HG03342 (cell line): ENCODE data around the gene MAP3K15.

Experiments
- ATAC-seq: cut with Tn5 transposase; IDR thresholded peaks from one replicate; pipeline ENCODE4 v1.9.1; 2021; ENCODE audit warnings: mild to moderate bottlenecking, moderate library complexity; ENCODE audit not compliant: unreplicated experiment

The MAP3K15 gene, protein sequence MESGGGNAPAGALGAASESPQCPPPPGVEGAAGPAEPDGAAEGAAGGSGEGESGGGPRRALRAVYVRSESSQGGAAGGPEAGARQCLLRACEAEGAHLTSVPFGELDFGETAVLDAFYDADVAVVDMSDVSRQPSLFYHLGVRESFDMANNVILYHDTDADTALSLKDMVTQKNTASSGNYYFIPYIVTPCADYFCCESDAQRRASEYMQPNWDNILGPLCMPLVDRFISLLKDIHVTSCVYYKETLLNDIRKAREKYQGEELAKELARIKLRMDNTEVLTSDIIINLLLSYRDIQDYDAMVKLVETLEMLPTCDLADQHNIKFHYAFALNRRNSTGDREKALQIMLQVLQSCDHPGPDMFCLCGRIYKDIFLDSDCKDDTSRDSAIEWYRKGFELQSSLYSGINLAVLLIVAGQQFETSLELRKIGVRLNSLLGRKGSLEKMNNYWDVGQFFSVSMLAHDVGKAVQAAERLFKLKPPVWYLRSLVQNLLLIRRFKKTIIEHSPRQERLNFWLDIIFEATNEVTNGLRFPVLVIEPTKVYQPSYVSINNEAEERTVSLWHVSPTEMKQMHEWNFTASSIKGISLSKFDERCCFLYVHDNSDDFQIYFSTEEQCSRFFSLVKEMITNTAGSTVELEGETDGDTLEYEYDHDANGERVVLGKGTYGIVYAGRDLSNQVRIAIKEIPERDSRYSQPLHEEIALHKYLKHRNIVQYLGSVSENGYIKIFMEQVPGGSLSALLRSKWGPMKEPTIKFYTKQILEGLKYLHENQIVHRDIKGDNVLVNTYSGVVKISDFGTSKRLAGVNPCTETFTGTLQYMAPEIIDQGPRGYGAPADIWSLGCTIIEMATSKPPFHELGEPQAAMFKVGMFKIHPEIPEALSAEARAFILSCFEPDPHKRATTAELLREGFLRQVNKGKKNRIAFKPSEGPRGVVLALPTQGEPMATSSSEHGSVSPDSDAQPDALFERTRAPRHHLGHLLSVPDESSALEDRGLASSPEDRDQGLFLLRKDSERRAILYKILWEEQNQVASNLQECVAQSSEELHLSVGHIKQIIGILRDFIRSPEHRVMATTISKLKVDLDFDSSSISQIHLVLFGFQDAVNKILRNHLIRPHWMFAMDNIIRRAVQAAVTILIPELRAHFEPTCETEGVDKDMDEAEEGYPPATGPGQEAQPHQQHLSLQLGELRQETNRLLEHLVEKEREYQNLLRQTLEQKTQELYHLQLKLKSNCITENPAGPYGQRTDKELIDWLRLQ (N-terminal part only)

GRCh38 chrX:19514791-19515614 is at the start of gene MAP3K15:
Gene MAP3K15, minus strand, starts transcription at chrX:19515508. Its CDS starts 247 bp downstream, at chrX:19515261.
- no peak for ATAC-seq

DNA sequence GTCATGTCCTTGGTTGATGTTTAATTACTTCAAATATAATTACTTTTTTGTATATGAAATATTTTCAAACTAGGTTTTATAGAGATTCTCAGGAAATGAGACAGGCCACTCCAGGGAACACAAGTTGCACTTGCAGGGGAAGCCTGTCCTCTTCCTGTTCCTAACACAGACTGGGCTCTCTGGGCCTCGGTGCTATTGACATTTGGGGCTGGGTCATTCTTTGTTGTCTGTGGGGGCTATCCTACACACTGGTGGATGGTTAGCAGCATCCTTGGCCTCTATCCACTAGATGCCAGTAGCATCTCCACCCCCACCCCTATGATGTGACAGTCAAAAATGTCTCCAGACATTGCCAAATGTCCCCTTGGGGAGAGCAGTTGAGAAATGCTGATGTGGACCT is 49.3 kb upstream of the MAP3K15 start:
- no peak for ATAC-seq

- peak; percentile 27 for ATAC-seq
Observed at GRCh38 chrX:19563746-19564145, 48.4 kb upstream of the MAP3K15 start.

DNA sequence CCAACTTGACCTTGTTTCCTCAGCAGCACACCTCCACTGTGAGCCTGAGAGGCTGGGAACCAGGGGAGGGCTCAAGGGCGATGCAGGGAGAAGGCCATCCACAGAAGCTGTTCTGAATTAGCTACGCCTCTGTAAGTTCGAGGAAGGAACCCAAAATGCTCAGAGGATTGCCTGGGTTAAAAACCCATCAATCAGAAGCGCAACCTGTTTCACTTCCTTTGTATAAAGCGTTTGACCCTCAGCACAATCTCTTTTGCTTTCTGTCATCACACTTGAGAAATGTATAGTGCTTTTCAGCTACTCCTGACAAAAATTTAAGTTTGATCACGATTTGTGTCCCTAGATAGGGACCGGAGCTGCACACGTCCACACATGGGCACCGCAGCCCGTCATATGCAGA is 48.0 kb upstream of the MAP3K15 start:
- ATAC-seq = peak; percentile 54

DNA sequence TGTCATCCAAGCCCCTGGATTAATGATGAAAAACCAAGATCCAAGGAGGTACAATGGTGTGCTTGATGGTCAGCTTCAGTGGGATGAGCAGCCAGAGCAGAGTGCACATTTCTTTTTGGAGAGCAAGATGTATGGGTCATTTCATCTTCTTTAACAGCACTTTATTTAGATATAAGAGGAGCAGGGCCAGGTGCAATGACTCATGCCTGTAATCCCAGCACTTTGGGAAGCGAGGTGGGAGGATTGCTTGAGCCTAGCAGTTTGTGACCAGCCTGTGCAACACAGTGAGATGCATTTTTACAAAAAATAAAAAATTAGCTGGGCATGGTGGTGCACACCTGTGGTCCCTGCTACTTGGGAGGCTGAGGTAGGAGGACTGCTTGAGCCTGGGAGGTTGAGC is 45.3 kb upstream of the MAP3K15 start:
- ATAC-seq = no peak

- ATAC-seq = no peak
Observed at GRCh38 chrX:19557822-19558221, 42.5 kb upstream of the MAP3K15 start.

GRCh38 chrX:19556202-19556601 is 40.9 kb upstream of the MAP3K15 start:
- ATAC-seq = no peak

GRCh38 chrX:19555683-19556082 is 40.4 kb upstream of the MAP3K15 start:
- no peak for ATAC-seq

GRCh38 chrX:19555236-19555635 is 39.9 kb upstream of the MAP3K15 start:
- ATAC-seq = no peak

DNA sequence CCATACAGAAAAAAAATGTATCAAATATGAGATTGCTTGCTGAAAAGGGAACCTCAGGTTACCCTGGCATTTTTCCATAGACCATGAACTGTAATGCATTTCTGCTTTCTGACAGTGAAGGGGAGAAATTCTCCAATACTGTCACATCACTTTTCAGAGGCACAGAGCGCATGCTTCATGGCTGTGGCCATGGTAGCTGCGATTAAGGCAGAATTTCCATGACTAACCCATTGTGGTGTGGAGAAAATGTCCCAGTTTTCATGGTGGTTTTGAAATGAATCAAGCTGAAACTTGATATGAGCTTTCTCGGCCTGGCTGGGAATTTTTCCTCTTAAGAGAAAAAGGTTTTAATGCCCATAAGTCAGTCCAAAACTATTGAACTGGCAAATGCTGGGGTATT is 39.5 kb upstream of the MAP3K15 start:
- no peak for ATAC-seq

DNA sequence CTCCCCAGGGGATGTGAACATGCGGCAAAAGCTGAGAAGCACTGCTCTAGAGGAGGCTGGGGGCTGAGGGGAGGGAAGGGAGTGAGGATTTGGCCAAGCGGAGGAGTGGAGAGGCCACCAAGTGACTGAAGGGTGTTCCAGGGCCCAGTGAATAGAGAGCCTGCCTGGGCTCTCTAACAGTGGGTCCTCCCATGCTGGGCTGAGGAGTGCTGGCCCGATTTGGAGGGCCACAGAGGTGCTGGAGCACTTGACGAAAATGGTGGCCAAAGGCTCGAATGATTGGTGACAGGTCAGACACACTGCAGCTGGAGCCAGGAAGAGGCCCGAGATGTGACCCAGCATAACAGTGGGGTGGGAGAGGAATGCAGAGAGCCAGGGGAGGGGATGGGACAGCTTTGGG is 37.5 kb upstream of the MAP3K15 start:
- no peak for ATAC-seq

- ATAC-seq = no peak
Observed at GRCh38 chrX:19549838-19550237, 34.5 kb upstream of the MAP3K15 start.

- ATAC-seq = no peak
Observed at GRCh38 chrX:19548934-19549333, 33.6 kb upstream of the MAP3K15 start.

GRCh38 chrX:19548279-19548678 is 33.0 kb upstream of the MAP3K15 start:
- no peak for ATAC-seq

- no peak for ATAC-seq
Observed at GRCh38 chrX:19545651-19546050, 30.3 kb upstream of the MAP3K15 start.

DNA sequence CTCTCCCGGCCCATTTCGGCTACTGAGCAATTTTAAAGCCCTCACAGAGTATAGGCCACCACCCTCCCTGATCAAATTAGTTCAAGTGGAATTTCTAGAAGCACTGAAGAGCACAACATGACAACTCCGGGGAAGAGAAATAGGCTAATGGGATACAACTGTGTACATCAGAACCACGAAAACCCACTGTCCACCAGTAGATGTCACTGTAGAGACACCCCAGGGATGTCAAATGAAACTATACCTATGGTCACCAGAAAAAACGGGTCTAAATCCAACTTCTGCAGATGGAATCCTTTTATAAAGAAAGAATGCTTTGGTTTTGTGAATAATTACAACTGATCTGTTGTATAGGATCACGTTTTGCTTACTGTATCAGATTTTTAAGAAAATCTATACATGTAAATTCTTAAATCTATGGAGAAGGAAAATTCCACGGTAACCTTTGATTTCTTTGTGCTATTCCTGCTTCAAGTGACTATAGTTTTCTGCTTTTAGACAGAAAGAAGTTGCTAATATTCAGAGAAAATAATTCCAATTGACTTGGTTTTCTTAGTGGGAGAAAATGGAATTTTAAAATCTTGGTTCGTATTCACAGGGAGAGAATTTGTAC is 29.5 kb upstream of the MAP3K15 start:
- ATAC-seq = peak; percentile 67

- no peak for ATAC-seq
Observed at GRCh38 chrX:19543951-19544381, 28.7 kb upstream of the MAP3K15 start.

DNA sequence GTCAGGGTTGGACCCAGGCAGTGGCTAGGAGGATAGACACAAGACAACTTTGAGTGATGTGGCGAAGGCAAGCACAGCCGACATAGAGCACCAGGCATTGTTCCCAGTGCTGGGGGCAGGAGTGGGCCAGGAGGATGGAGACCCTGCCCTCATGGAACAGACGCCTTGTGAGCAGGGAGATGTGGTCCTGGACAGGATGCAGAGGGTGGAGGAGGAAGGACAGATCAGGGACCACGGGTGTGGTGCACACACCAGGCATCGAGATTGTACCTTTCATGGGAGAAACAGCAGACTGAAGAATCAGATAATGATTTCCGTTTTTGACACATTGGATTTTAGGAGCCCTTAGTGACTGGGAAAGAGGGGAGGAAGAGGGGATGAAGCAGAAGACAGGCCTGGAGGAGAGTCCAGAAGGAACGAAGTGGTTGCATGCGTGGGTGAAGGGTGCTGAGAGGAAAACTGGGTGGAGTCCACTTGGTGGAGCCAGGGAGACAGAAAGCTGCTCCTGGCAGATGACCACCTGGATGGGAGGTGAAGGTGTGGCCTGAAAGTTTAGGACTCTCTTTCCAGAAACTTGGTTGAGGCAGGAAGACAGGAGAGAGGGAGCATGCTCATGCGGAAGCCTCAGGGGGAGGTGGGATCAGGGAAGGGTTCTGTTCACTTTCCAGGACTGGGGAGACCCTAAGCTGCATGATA is 27.9 kb upstream of the MAP3K15 start:
- ATAC-seq = no peak

- ATAC-seq = no peak
Observed at GRCh38 chrX:19541931-19542330, 26.6 kb upstream of the MAP3K15 start.
